Gastroesophageal sphincter (tissue), 3 donors: ENCODE data around the gene ERH.

Experiments
- EP300 ChIP-seq: sonication (generic); formaldehyde crosslinking; IDR thresholded peaks from one replicate; pipeline ENCODE4 v1.6.1; 2017; ENCODE audit warnings: antibody characterized with exemption, mild to moderate bottlenecking
- POLR2A ChIP-seq, 2 donors: fragments of 450-650 bp; IDR thresholded peaks; one replicate each; pipeline ENCODE4 v1.6.1; 2017; ENCODE audit warnings: antibody characterized with exemption in 2 of 2, mild to moderate bottlenecking in 2 of 2, moderate library complexity in 1 of 2
- POLR2AphosphoS5 ChIP-seq: sonication (generic); formaldehyde crosslinking; IDR thresholded peaks from one replicate; pipeline ENCODE4 v1.6.1; 2017; ENCODE audit warnings: antibody characterized with exemption
- TF ChIP-seq, protein P1 (sequence below), 4 experiments: fragments of 200-600 bp in 2 of 4; fragments of 450-650 bp in 2 of 4; sonication (generic) in 1 of 4; IDR thresholded peaks; one replicate each; pipeline ENCODE4 v1.5.1; 2017 to 2019; ENCODE audit warnings: antibody characterized with exemption in 4 of 4, mild to moderate bottlenecking in 2 of 4, moderate library complexity in 2 of 4

- TF ChIP-seq POLR2A (IDR thresholded peaks at IDR 0.05) (no peak), EP300 (no peak), POLR2AphosphoS5 (no peak)
- TF ChIP-seq, protein P1, sequence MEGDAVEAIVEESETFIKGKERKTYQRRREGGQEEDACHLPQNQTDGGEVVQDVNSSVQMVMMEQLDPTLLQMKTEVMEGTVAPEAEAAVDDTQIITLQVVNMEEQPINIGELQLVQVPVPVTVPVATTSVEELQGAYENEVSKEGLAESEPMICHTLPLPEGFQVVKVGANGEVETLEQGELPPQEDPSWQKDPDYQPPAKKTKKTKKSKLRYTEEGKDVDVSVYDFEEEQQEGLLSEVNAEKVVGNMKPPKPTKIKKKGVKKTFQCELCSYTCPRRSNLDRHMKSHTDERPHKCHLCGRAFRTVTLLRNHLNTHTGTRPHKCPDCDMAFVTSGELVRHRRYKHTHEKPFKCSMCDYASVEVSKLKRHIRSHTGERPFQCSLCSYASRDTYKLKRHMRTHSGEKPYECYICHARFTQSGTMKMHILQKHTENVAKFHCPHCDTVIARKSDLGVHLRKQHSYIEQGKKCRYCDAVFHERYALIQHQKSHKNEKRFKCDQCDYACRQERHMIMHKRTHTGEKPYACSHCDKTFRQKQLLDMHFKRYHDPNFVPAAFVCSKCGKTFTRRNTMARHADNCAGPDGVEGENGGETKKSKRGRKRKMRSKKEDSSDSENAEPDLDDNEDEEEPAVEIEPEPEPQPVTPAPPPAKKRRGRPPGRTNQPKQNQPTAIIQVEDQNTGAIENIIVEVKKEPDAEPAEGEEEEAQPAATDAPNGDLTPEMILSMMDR (IDR thresholded peaks at IDR 0.05): no peak
Observed at GRCh38 chr14:69364378-69364777, 33.7 kb downstream of the ERH start.
